SU-DHL-6 (cell line): ENCODE results near the gene RABGEF1.
"Not testable (repeated sequence)": the region's sequence is repeated elsewhere in the genome, so short reads cannot be mapped to it uniquely, and the experiment has no call there.

Source experiments
- H2AFZ ChIP-seq: fragments of 200-600 bp; sonication (generic); 2 replicates; pipeline ENCODE4 v1.6.1; 2014; ENCODE audit warnings: low read depth, mild to moderate bottlenecking, moderate library complexity, mixed read lengths, antibody characterized with exemption, low read length; ENCODE audit not compliant: severe bottlenecking
- H3F3A ChIP-seq: fragments of 200-600 bp; shearing (Covaris generic); 2 replicates; pipeline ENCODE4 v1.6.0; 2016; ENCODE audit warnings: antibody characterized with exemption, mild to moderate bottlenecking; ENCODE audit not compliant: insufficient read depth
- H3K27ac ChIP-seq: fragments of 200-600 bp; sonication (generic); 2 replicates; pipeline ENCODE4 v1.5.1; 2016; ENCODE audit warnings: low read depth, mild to moderate bottlenecking, low read length, moderate library complexity, mixed read lengths
- H3K27me3 ChIP-seq: fragments of 200-600 bp; sonication (generic), shearing (Covaris generic); 2 replicates; pipeline ENCODE4 v1.6.0; 2014; ENCODE audit warnings: mild to moderate bottlenecking, low read length
- H3K36me3 ChIP-seq: fragments of 200-600 bp; sonication (generic); 2 replicates; pipeline ENCODE4 v1.6.1; 2014; ENCODE audit warnings: mild to moderate bottlenecking, low read length, mixed read lengths
- H3K4me2 ChIP-seq: fragments of 300-600, 200-600 bp; shearing (Covaris generic), sonication (generic); 2 replicates; pipeline ENCODE4 v1.6.0; 2014; ENCODE audit warnings: low read length, low read depth, mild to moderate bottlenecking; ENCODE audit not compliant: poor library complexity, severe bottlenecking
- H3K4me3 ChIP-seq: fragments of 200-600 bp; sonication (generic); 2 replicates; pipeline ENCODE4 v1.5.1; 2014; ENCODE audit warnings: antibody characterized with exemption, low read length, mild to moderate bottlenecking, mixed read lengths; ENCODE audit not compliant: insufficient read depth, poor library complexity, severe bottlenecking
- H3K79me2 ChIP-seq: fragments of 200-600 bp; sonication (generic); 2 replicates; pipeline ENCODE4 v1.6.1; 2014; ENCODE audit warnings: mild to moderate bottlenecking, low read length, moderate library complexity; ENCODE audit not compliant: insufficient read depth
- H3K9ac ChIP-seq: fragments of 200-600 bp; sonication (generic); 2 replicates; pipeline ENCODE4 v1.7.0; 2014; ENCODE audit warnings: mild to moderate bottlenecking, low read length
- H3K9me2 ChIP-seq: fragments of 200-600 bp; sonication (generic); replicated peaks from 2 replicates; pipeline ENCODE4 v1.6.1; 2014; ENCODE audit warnings: low read length; ENCODE audit not compliant: insufficient read depth
- H3K9me3 ChIP-seq: fragments of 200-600 bp; sonication (generic); 2 replicates; pipeline ENCODE4 v1.6.1; 2014; ENCODE audit warnings: low read length, mixed read lengths; ENCODE audit not compliant: insufficient read depth
- H4K20me1 ChIP-seq: fragments of 200-600 bp; sonication (generic); 2 replicates; pipeline ENCODE4 v1.6.1; 2014; ENCODE audit warnings: low read depth, mild to moderate bottlenecking, antibody characterized with exemption, low read length, moderate library complexity, mixed read lengths
- EZH2phosphoT487 ChIP-seq: fragments of 200-600 bp; sonication (generic), shearing (Covaris generic); conservative IDR thresholded peaks from 2 replicates; pipeline ENCODE4 v1.6.1; 2018; ENCODE audit warnings: mild to moderate bottlenecking, antibody characterized with exemption, low read length, moderate library complexity, mixed read lengths
- TF ChIP-seq, protein P1 (sequence below): fragments of 200-600 bp; sonication (generic); IDR thresholded peaks from one replicate; pipeline ENCODE4 v1.5.1; 2017; ENCODE audit warnings: antibody characterized with exemption, mild to moderate bottlenecking, low read length, moderate library complexity; ENCODE audit not compliant: insufficient read depth, poor library complexity, severe bottlenecking

The RABGEF1 gene

DNA sequence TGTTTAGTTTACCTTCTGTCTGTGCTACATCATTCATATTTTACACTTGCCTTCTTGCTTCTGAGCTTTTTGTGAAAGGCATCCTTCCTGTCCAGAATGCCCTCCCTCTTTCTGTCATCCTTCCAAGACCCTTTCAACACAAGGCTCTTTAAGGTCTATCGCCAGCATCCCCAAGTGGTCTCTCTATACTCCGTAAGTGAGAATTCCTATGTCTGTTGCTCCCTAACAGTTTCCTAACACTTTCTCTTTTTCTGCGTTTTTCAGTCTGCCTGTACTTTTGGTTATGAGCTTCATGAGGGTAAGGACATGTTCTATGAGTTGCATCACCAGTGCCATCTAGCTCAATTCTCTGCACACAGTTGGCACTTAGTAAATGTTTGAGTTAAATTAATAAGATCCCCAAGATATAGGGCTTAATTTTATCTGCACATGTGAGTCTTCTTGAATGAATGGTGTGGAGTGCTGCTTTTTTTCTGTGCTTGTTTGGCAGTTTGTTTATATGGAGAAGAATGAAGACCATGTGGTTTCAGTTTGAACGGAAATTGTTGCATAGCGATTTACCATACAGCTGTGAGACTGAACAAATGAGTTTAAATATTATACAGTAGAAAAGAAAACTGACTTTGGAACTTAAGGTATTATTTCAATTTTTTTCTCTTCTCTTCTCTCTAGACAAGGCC lies 29.4 kb downstream of the RABGEF1 start:
- Histone ChIP-seq H3K9me3 (no peaks in the 10 kb centered on the region), H3K4me3 (no peak overlapping the region), H3K79me2 (peaks cover 51% of the 10 kb centered on the region), H3K4me2 (no peak overlapping the region), H3K27ac (no peak overlapping the region), H3F3A (peaks cover 3% of the 10 kb centered on the region; the same call in 1 of the 2 replicates), H3K27me3 (no peaks in the 10 kb centered on the region), H4K20me1 (no peaks in the 10 kb centered on the region; the same call in 1 of the 2 replicates), H3K9ac (no peak overlapping the region), H2AFZ (no peak overlapping the region), H3K9me2 (no peaks in the 10 kb centered on the region), H3K36me3 (peaks cover 4% of the 10 kb centered on the region; the same call in 1 of the 2 replicates)
- TF ChIP-seq EZH2phosphoT487: no peak
- TF ChIP-seq, protein P1, sequence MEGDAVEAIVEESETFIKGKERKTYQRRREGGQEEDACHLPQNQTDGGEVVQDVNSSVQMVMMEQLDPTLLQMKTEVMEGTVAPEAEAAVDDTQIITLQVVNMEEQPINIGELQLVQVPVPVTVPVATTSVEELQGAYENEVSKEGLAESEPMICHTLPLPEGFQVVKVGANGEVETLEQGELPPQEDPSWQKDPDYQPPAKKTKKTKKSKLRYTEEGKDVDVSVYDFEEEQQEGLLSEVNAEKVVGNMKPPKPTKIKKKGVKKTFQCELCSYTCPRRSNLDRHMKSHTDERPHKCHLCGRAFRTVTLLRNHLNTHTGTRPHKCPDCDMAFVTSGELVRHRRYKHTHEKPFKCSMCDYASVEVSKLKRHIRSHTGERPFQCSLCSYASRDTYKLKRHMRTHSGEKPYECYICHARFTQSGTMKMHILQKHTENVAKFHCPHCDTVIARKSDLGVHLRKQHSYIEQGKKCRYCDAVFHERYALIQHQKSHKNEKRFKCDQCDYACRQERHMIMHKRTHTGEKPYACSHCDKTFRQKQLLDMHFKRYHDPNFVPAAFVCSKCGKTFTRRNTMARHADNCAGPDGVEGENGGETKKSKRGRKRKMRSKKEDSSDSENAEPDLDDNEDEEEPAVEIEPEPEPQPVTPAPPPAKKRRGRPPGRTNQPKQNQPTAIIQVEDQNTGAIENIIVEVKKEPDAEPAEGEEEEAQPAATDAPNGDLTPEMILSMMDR: no peak

DNA sequence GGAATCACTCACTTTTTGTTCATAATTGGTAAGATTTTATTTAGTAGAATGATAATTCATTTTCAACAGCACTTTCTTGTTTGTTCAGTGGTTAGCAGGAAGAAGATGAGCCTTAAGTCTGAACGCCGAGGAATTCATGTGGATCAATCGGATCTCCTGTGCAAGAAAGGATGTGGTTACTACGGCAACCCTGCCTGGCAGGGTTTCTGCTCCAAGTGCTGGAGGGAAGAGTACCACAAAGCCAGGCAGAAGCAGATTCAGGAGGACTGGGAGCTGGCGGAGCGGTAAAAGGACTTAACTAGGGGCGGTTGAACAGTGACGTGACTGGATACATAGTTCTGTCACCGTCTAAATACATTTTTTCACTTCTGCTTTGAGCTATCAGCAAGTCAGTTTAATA lies 31.3 kb downstream of the RABGEF1 start:
- no peak overlapping the region for H3K4me3 ChIP-seq
- H4K20me1 ChIP-seq: no peaks in the 10 kb centered on the region
- H3K27me3 ChIP-seq: no peaks in the 10 kb centered on the region
- TF ChIP-seq, protein P1: no peak
- TF ChIP-seq EZH2phosphoT487: no peak
- H3F3A ChIP-seq: peaks cover 3% of the 10 kb centered on the region; the same call in 1 of the 2 replicates
- H3K79me2 ChIP-seq: peaks cover 40% of the 10 kb centered on the region
- H3K9ac ChIP-seq: no peak overlapping the region
- H3K9me3 ChIP-seq: no peaks in the 10 kb centered on the region
- H3K4me2 ChIP-seq: no peak overlapping the region
- no peak overlapping the region for H3K27ac ChIP-seq
- H3K9me2 ChIP-seq: no peaks in the 10 kb centered on the region
- H3K36me3 ChIP-seq: peaks cover 6% of the 10 kb centered on the region; the same call in 1 of the 2 replicates
- no peak overlapping the region for H2AFZ ChIP-seq

DNA sequence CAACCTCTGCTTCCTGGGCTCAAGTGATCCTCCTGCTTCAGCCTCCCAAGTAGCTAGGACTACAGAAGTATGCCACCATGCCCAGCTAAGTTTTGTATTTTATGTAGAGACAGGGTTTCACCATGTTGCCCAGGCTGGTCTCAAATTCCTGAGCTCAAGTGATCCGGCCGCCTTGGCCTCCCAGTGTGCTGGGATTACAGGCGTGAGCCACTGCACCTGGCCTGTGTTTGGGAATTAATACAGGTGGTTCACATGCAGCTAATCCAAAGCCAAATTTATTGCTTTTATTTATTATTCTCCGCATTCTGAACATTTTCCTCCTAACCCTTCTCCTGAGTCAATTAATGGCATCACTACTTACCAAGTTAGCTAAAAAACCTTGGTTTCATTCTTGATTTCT lies 33.2 kb downstream of the RABGEF1 start:
- H3F3A ChIP-seq, H3K9me3 ChIP-seq, H3K27ac ChIP-seq, H4K20me1 ChIP-seq, H3K4me3 ChIP-seq, H3K4me2 ChIP-seq, H3K9me2 ChIP-seq, H3K9ac ChIP-seq, H3K27me3 ChIP-seq, H2AFZ ChIP-seq: not testable (repeated sequence)
- peaks cover 18% of the 10 kb centered on the region; the same call in 1 of the 2 replicates for H3K36me3 ChIP-seq
- peaks cover 36% of the 10 kb centered on the region for H3K79me2 ChIP-seq

DNA sequence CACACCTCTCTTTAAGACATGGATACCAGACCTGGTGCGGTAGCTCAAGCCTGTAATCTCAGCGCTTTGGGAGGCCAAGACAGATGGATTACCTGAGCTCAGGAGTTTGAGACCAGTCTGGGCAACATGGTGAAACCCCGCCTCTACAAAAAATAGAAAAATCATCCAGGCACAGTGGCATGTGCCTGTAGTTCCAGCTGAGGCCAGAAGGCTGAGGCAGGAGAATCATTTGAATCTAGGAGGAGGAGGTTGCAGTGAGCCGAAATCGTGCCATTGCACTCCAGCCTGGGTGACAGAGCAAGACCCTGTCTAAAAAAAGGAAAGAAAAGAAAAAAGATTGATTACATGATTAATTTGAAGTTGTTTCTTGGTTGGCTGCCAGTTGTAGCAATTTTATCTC lies 35.9 kb downstream of the RABGEF1 start:
- not testable (repeated sequence) for H3F3A ChIP-seq, H3K27ac ChIP-seq, H3K9me2 ChIP-seq, H2AFZ ChIP-seq, H3K9ac ChIP-seq, H3K4me2 ChIP-seq, H3K27me3 ChIP-seq, H3K9me3 ChIP-seq, H4K20me1 ChIP-seq, H3K4me3 ChIP-seq
- H3K36me3 ChIP-seq: peaks cover 23% of the 10 kb centered on the region; the same call in 1 of the 2 replicates
- H3K79me2 ChIP-seq: peaks cover 19% of the 10 kb centered on the region
